Mesodermal cell (in vitro differentiated cells): ENCODE data around the gene KRT27.

Experiments used
- H3K27ac ChIP-seq: 2 replicates; pipeline ENCODE4 v1.7.0; 2013; ENCODE audit warnings: mild to moderate bottlenecking, low read depth, low read length, moderate library complexity; ENCODE audit not compliant: severe bottlenecking
- H3K36me3 ChIP-seq: 2 replicates; pipeline ENCODE4 v1.7.1; 2013; ENCODE audit warnings: mild to moderate bottlenecking, low read length, moderate library complexity; ENCODE audit not compliant: control insufficient read depth, insufficient read depth
- H3K4me1 ChIP-seq: one replicate; pipeline ENCODE4 v1.7.1; 2013; ENCODE audit warnings: mild to moderate bottlenecking, low read length; ENCODE audit not compliant: insufficient read depth, control insufficient read depth, poor library complexity, severe bottlenecking
- H3K4me3 ChIP-seq: 2 replicates; pipeline ENCODE4 v1.7.0; 2013; ENCODE audit warnings: low read length, control low read depth, mild to moderate bottlenecking; ENCODE audit not compliant: insufficient read depth, poor library complexity, severe bottlenecking; ENCODE audit errors: extremely low read depth
- H3K9me3 ChIP-seq: 2 replicates; pipeline ENCODE4 v1.7.1; 2013; ENCODE audit warnings: mild to moderate bottlenecking, low read length, moderate library complexity; ENCODE audit not compliant: control insufficient read depth
- WGBS, 2 experiments: methylation state at CpG; one replicate each; pipeline ENCODE4 v1.1.5; 2013; ENCODE audit warnings: missing lambda C conversion rate in 2 of 2; ENCODE audit not compliant: insufficient coverage in 2 of 2; 5-methylcytosine and 5-hydroxymethylcytosine counted together

Gene KRT27

GRCh38 chr17:40727447-40728231, 54.7 kb downstream of the KRT27 start:
- Histone ChIP-seq H3K4me3 (no peak overlapping the region), H3K36me3 (no peaks in the 10 kb centered on the region), H3K9me3 (no peaks in the 10 kb centered on the region), H3K4me1 (no peaks in the 10 kb centered on the region), H3K27ac (no peak overlapping the region)
- WGBS, 2 experiments, result 85% methylated on average over 3 of the region's 8 CpGs; no CpG with 5 or more reads in 1 of the 2 experiments

- Histone ChIP-seq H3K9me3 (no peaks in the 10 kb centered on the region), H3K4me1 (no peaks in the 10 kb centered on the region), H3K4me3 (no peak overlapping the region), H3K36me3 (no peaks in the 10 kb centered on the region), H3K27ac (no peak overlapping the region)
- no CpG with 5 or more reads among the region's 2 CpGs for WGBS, 2 experiments
Observed at GRCh38 chr17:40726919-40727318, 55.4 kb downstream of the KRT27 start.
